Liver (tissue), 3 donors: ENCODE measurements around the gene LEMD3.

Experiments
- EGR1 ChIP-seq, 2 donors: IDR thresholded peaks; 2 replicates each; pipeline ENCODE4 v1.6.1; 2016 to 2018; ENCODE audit warnings: antibody characterized with exemption in 2 of 2, low read depth in 2 of 2
- FOXA1 ChIP-seq: IDR thresholded peaks from 2 replicates; pipeline ENCODE4 v1.6.1; 2016; ENCODE audit warnings: antibody characterized with exemption
- GABPA ChIP-seq, 2 donors: IDR thresholded peaks in 1 of 2; conservative IDR thresholded peaks in 1 of 2; 2 replicates each; pipeline ENCODE4 v1.6.1; 2016; ENCODE audit warnings: antibody characterized with exemption in 2 of 2, mild to moderate bottlenecking in 1 of 2, moderate library complexity in 1 of 2
- HNF4A ChIP-seq, 2 donors: conservative IDR thresholded peaks; 2 replicates each; pipeline ENCODE4 v1.6.1; 2016; ENCODE audit warnings: antibody characterized with exemption in 2 of 2, mild to moderate bottlenecking in 2 of 2
- JUND ChIP-seq, 2 donors: IDR thresholded peaks; 2 replicates each; pipeline ENCODE4 v1.6.1; 2016; ENCODE audit warnings: antibody characterized with exemption in 2 of 2
- RAD21 ChIP-seq, 2 donors: IDR thresholded peaks; 2 replicates each; pipeline ENCODE4 v1.6.1; 2016; ENCODE audit warnings: antibody characterized with exemption in 2 of 2, mild to moderate bottlenecking in 2 of 2
- SP1 ChIP-seq: IDR thresholded peaks from 2 replicates; pipeline ENCODE4 v1.6.1; 2018; ENCODE audit warnings: antibody characterized with exemption, mild to moderate bottlenecking
- TAF1 ChIP-seq: conservative IDR thresholded peaks from 2 replicates; pipeline ENCODE4 v1.6.1; 2016; ENCODE audit warnings: antibody characterized with exemption, mild to moderate bottlenecking
- YY1 ChIP-seq: IDR thresholded peaks from 2 replicates; pipeline ENCODE4 v1.6.1; 2016; ENCODE audit warnings: antibody characterized with exemption, mild to moderate bottlenecking
- TF ChIP-seq, protein P1 (sequence below): IDR thresholded peaks from 2 replicates; pipeline ENCODE4 v1.6.1; 2016; ENCODE audit warnings: antibody characterized with exemption
- TF ChIP-seq, protein P2 (sequence below): fragments of 150-350 bp; IDR thresholded peaks from 2 replicates; pipeline ENCODE4 v1.5.1; 2017; ENCODE audit warnings: improper control_type of control experiment, low read depth, low read length; ENCODE audit not compliant: missing input control
- TF ChIP-seq, protein P3 (sequence below): IDR thresholded peaks from 2 replicates; pipeline ENCODE4 v1.6.1; 2016; ENCODE audit warnings: antibody characterized with exemption, mild to moderate bottlenecking
- TF ChIP-seq, protein P4 (sequence below): IDR thresholded peaks from 2 replicates; pipeline ENCODE4 v1.6.1; 2016; ENCODE audit warnings: antibody characterized with exemption
- TF ChIP-seq, protein P5 (sequence below): IDR thresholded peaks from 2 replicates; pipeline ENCODE4 v1.6.1; 2016; ENCODE audit warnings: antibody characterized with exemption
- donor health status: healthy.
- donor health status: healthy.

DNA sequence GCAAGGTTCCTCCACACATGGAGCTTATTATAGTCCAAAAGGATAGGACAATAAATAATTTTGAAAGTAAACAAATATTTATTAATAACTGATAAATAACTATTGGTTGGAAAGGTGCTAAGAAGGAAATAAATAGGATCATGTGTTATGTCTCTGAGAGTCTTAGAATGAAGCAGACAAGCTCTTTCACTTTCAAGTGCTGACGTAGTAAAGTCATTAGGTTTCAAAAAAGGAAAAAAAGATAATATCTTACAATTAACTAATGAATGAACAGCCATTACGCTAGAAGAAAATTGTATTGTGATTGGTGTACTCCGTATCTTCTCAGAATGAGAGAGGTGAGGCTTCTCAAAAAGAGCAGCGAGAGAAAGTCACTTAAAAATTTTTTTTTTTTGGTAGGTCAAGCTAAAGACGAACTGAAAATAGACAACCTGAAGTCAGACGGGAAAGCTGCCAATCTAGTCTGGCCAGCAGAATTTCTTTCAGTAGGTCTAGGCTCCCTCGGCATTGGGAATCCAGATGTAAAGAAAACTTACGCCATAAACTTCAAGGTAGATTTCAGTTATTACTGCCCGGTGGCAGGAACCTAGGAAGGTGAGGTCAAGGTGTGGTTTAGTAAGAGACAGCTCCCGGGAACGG lies 583 bp upstream of the LEMD3 start:
- no peak for TF ChIP-seq JUND (IDR thresholded peaks at IDR 0.05)
- TF ChIP-seq, protein P1, sequence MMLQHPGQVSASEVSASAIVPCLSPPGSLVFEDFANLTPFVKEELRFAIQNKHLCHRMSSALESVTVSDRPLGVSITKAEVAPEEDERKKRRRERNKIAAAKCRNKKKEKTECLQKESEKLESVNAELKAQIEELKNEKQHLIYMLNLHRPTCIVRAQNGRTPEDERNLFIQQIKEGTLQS, result no peak
- TF ChIP-seq, protein P2, sequence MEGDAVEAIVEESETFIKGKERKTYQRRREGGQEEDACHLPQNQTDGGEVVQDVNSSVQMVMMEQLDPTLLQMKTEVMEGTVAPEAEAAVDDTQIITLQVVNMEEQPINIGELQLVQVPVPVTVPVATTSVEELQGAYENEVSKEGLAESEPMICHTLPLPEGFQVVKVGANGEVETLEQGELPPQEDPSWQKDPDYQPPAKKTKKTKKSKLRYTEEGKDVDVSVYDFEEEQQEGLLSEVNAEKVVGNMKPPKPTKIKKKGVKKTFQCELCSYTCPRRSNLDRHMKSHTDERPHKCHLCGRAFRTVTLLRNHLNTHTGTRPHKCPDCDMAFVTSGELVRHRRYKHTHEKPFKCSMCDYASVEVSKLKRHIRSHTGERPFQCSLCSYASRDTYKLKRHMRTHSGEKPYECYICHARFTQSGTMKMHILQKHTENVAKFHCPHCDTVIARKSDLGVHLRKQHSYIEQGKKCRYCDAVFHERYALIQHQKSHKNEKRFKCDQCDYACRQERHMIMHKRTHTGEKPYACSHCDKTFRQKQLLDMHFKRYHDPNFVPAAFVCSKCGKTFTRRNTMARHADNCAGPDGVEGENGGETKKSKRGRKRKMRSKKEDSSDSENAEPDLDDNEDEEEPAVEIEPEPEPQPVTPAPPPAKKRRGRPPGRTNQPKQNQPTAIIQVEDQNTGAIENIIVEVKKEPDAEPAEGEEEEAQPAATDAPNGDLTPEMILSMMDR, result no peak
- no peak for TF ChIP-seq SP1
- TF ChIP-seq, protein P3, sequence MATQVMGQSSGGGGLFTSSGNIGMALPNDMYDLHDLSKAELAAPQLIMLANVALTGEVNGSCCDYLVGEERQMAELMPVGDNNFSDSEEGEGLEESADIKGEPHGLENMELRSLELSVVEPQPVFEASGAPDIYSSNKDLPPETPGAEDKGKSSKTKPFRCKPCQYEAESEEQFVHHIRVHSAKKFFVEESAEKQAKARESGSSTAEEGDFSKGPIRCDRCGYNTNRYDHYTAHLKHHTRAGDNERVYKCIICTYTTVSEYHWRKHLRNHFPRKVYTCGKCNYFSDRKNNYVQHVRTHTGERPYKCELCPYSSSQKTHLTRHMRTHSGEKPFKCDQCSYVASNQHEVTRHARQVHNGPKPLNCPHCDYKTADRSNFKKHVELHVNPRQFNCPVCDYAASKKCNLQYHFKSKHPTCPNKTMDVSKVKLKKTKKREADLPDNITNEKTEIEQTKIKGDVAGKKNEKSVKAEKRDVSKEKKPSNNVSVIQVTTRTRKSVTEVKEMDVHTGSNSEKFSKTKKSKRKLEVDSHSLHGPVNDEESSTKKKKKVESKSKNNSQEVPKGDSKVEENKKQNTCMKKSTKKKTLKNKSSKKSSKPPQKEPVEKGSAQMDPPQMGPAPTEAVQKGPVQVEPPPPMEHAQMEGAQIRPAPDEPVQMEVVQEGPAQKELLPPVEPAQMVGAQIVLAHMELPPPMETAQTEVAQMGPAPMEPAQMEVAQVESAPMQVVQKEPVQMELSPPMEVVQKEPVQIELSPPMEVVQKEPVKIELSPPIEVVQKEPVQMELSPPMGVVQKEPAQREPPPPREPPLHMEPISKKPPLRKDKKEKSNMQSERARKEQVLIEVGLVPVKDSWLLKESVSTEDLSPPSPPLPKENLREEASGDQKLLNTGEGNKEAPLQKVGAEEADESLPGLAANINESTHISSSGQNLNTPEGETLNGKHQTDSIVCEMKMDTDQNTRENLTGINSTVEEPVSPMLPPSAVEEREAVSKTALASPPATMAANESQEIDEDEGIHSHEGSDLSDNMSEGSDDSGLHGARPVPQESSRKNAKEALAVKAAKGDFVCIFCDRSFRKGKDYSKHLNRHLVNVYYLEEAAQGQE, result no peak
- TF ChIP-seq YY1, result no peak
- TF ChIP-seq, protein P4, sequence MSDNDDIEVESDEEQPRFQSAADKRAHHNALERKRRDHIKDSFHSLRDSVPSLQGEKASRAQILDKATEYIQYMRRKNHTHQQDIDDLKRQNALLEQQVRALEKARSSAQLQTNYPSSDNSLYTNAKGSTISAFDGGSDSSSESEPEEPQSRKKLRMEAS, result no peak
- TF ChIP-seq TAF1, result no peak
- TF ChIP-seq GABPA (IDR thresholded peaks at IDR 0.05 in 1 of 2, conservative IDR thresholded peaks at IDR 0.05 in 1 of 2), result no peak
- TF ChIP-seq, protein P5, sequence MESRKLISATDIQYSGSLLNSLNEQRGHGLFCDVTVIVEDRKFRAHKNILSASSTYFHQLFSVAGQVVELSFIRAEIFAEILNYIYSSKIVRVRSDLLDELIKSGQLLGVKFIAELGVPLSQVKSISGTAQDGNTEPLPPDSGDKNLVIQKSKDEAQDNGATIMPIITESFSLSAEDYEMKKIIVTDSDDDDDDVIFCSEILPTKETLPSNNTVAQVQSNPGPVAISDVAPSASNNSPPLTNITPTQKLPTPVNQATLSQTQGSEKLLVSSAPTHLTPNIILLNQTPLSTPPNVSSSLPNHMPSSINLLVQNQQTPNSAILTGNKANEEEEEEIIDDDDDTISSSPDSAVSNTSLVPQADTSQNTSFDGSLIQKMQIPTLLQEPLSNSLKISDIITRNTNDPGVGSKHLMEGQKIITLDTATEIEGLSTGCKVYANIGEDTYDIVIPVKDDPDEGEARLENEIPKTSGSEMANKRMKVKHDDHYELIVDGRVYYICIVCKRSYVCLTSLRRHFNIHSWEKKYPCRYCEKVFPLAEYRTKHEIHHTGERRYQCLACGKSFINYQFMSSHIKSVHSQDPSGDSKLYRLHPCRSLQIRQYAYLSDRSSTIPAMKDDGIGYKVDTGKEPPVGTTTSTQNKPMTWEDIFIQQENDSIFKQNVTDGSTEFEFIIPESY, result no peak
- no peak for TF ChIP-seq FOXA1
- no peak for TF ChIP-seq RAD21 (IDR thresholded peaks at IDR 0.05)
- TF ChIP-seq EGR1 (IDR thresholded peaks at IDR 0.05; ENCODE audit: low read depth in 2 of 2), result no peak
- TF ChIP-seq HNF4A (conservative IDR thresholded peaks at IDR 0.05), result no peak
